CD4-positive, alpha-beta T cell treated with Interleukin-12 subunit alpha and Interleukin-12 subunit beta, for 1 hour (primary cell): ENCODE results near the gene ZNF253.
"Not testable (repeated sequence)": the region's sequence is repeated elsewhere in the genome, so short reads cannot be mapped to it uniquely, and the experiment has no call there.

Experiments
- DNase-seq: peaks from one replicate; pipeline ENCODE4 v3.0.0-alpha.2; 2020

ZNF253 gene

GRCh38 chr19:19865750-19866610 lies at the start of gene ZNF253:
TSS of gene ZNF253 (plus strand) at chr19:19865882. CDS start at chr19:19865997, 115 bp downstream.
- peak; percentile 94 for DNase-seq

DNA sequence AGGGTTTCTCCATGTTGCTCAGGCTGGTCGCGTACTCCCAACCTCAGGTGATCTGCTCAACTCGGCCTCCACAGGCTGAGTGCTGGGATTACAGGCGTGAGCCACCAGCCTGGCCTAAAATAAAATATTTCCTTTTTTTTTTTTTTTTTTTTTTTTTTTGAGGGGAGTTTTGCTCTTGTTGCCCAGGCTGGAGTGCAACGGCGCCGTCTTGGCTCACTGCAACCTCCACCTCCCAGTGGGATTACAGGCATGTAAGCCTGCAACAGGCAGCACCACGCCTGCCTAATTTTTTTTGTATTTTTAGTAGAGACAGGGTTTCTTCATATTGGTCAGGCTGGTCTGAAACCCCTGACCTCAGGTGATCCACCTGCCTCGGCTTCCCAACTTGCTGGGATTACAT lies 49.0 kb upstream of the ZNF253 start:
- DNase-seq = no peak

- DNase-seq = peak; percentile 74
Observed at GRCh38 chr19:19817357-19817756, 48.3 kb upstream of the ZNF253 start.

DNA sequence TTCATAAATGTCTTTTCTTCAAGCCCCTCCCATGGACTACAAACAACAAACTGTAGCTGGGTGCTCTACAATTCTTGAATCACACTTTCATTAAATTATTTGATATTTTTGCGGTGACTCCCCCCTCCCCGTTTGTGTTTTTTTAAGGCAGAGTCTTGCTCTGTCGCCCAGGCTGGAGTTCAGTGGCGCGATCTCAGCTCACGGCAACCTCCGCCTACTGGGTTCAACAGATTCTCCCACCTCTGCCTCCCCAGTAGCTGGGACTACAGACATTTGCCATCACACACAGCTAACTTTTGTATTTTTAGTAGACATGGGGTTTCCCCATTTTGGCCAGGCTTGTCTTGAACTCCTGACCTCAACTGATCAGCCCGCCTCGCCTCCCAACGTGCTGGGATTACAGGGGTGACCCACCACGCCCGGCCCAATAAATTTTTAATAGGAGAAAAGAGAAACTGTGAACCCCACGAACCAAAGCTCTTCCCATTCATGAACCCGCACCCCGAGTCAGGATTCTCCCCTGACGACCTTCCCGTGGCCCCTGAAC lies 44.8 kb upstream of the ZNF253 start:
- peak; percentile 52 for DNase-seq

GRCh38 chr19:19821366-19821951 lies 44.2 kb upstream of the ZNF253 start, which contains the start of gene ZNF506:
TSS of gene ZNF506 (minus strand) at chr19:19821750. CDS start at chr19:19821603, 147 bp downstream.
- peak; percentile 97 for DNase-seq

DNA sequence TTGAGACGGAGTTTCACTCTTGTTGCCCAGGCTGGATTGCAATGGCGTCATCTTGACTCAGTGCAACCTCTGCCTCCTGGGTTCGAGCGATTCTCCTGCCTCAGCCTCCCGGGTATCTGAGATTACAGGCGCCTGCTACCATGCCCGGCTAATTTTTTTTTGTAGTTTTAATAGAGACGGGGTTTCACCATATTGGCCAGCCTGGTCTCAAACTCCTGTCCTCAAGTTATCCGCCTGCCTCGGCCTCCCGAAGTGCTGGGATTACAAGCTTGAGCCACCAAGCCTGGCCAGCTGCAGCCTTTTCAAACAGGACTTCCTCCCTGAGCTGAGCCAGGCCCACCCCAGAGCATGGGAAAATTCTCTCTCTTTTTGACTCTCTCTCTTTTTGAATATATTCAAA lies 43.7 kb upstream of the ZNF253 start:
- peak; percentile 19 for DNase-seq

DNA sequence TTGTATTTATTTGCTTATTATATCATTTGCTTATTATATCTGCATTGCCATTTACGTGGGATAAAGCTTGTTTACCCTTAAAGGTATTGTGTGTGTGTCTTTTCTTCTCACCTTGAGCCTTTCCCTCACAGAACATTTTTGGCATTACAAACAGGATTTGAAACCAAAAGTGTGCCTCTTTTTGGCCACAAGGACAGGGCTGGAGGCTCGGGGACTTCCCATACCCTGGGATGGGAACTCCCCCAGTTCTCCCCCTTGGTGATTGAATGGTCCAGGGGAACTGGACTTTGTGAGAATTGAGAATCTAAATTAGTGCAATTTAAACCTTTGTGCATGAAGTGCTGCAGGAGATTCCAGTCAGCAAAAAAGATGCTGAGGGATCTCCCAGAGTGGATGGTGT lies 41.8 kb upstream of the ZNF253 start:
- DNase-seq = no peak

DNA sequence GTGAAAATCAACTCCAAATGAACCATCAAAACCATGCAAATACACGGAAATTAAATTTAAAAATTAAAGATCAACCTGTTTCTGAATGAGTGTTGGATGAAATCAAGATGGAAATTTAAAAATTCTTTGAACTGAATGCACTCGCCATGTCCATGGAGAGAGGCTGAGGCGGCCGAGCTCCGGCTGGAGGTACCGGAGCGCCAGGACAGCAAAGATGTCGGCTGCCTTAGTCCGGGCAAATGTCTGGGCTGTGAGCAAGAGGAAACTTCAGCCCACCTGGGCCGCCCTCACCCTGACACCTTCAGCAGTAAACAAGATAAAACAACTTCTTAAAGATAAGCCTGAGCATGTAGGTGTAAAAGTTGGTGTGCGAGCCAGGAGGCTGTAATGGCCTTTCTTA lies 38.8 kb upstream of the ZNF253 start:
- DNase-seq = no peak

DNA sequence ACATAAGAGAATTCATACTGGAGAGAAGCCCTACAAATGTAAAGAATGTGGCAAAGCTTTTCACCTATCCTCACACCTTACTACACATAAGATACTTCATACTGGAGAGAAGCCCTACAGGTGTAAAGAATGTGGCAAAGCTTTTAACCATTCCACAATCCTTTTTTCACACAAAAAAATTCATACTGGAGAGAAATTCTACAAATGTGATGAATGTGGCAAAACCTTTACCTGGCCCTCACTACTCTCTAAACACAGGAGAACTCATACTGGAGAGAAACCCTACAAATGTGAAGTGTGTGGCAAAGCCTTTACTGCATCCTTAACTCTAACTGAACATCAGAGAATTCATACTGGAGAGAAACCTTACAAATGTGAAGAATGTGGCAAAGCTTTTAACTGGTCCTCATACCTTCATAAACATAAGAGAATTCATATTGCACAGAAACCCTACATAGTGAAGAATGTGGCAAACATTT lies 30.1 kb upstream of the ZNF253 start:
- DNase-seq = no peak

- DNase-seq = no peak
Observed at GRCh38 chr19:19847781-19848180, 17.9 kb upstream of the ZNF253 start.

DNA sequence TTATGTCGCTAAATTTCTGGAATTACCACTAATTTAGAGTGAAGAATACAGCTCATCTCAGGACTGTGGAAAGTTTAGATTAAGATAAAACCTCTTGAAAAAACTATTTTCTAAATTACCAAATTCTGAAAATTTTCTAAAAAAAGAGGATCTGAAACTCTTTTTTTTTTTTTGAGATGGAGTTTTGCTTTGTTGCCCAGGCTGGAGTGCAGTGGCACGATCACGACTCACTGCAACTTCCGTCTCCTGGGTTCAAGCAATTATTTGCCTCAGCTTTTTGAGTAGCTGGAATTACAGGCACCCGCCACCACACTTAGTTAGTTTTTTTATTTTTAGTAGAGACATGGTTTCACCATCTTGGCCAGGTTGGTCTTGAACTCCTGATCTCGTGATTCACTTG lies 16.6 kb upstream of the ZNF253 start:
- DNase-seq = no peak

GRCh38 chr19:19851740-19852139 lies 13.9 kb upstream of the ZNF253 start:
- not testable (repeated sequence) for DNase-seq

DNA sequence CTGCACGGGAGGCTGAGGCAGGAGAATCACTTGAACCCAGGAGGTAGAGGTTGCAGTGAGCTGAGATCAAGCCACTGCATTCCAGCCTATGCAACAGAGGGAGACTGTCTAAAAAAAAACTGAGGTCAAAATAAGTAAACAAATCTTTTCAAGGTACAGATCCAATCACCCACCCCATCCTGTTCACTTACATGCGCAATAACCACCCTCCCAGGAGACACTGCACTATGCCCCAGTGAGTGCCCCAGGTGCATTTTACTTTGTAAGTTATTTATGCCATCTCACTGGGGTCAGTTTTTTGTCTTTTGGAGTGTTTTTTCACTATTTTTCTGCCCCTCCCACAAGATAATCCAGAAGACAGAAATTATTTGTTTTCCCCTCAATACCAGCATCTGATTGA lies 6.9 kb upstream of the ZNF253 start:
- no peak for DNase-seq

DNA sequence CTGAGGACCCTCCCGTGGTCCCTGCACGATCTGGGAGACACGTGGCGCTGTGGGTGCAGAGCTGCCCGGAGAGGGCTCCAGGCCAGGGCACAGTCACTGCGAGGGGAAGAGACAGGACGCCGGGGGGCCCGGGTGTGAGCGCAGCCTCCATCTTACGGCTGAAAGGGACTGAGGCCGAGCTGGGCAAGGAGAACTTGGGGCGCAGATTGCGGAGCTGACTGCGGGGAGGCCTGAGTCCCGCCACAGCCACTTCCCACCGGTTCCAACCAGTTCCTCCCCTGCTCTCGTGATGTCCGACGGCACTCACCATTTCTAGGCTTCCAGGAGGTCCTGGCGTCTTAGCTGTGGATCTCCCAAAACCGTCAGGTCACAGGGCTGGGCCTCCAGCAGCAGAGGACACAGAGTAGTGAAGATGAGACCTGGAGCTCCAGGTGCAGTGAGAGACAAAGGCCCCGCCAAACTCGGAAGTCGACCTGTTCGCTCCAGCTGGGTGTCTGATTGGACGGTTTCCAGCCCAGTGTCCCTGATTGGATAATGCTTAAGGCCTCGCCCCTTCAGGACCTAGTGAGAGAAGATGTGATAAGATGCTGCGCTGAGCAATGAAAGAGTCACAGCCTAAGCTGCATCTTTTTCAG lies 4.8 kb upstream of the ZNF253 start:
- DNase-seq = peak; percentile 63

GRCh38 chr19:19866611-19867248 lies 1.0 kb downstream of the ZNF253 start:
- peak; percentile 70 for DNase-seq

- DNase-seq = not testable (repeated sequence)
Observed at GRCh38 chr19:19870086-19870485, 4.4 kb downstream of the ZNF253 start.

DNA sequence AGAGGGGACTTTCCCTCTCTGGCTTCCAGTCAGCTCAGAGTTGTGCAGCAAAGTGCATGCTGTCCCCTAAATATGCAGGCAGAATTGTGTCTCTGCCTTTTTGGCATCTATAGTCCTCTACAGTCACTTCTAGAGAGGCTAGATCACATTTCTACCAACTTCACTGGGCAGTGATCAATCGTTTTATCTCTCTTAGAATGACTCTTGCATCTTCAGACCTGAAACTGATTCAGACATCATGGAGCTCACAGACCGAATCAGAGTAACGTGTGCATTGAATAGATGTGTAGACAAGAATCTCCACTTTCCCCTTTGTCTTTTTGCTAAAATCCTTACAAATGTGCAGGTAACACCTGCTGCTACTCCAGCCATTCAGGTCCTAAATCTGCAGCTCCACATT lies 6.2 kb downstream of the ZNF253 start:
- no peak for DNase-seq

GRCh38 chr19:19873381-19873780 lies 7.7 kb downstream of the ZNF253 start:
- DNase-seq = no peak

DNA sequence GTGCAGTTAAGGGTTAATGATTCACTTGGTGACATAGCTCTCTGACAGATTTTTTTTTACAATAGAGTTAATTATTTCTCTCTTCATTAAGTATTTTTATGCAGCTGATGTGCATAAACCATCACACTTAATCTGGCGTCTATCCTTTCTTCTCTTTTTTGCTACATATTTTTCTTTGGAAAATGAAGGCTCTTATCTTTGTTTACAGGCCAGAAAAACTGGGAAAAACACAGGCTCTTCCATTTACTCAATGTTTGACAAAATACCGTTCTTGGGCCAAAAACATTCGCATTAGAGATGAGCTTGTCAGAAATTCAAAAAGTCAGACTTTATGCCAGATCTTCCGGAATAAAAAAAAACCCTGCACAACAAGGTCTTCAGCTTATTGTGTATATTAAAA lies 12.0 kb downstream of the ZNF253 start:
- DNase-seq = no peak

DNA sequence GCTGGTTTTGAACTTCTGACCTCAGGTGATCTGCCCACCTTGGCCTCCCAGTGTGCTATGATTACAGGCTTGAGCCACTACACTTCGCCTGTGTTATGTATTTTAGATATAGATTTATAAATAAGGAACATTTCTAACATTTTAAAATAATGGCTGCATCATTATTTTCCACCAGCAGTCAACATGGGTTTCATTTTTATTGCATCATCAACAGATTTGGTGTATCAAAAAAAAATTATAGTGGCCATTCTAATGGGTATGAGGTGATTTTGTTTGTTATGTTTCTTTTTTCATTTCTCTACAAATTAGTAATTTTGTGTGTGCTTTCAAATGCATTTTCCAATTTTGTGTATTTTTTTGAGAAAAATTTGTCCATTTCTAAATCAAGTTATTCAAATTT lies 18.9 kb downstream of the ZNF253 start:
- DNase-seq = no peak

DNA sequence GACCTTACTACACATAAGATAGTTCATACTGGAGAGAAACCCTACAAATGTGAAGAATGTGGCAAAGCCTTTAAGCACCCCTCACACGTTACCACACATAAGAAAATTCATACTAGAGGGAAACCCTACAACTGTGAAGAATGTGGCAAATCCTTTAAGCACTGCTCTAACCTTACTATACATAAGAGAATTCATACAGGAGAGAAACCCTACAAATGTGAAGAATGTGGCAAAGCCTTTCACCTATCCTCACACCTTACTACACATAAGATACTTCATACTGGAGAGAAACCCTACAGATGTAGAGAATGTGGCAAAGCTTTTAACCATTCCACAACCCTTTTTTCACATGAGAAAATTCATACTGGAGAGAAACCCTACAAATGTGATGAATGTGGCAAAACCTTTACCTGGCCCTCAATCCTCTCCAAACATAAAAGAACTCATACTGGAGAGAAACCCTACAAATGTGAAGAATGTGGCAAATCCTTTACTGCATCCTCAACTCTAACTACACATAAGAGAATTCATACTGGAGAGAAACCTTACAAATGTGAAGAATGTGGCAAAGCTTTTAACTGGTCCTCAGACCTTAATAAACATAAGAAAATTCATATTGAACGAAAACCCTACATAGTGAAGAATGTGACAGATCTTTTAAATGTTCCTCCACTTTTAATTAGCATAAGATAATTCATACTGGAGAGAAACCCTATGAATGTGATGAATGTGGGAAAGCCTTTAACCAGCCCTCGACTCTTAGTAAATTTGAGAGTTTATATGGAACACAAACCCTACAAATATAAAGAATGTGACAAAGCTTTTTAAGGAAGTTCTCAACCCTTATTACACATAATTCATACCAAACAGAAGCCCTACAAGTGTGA lies 26.6 kb downstream of the ZNF253 start:
- not testable (repeated sequence) for DNase-seq
